ENCODE measurements around the gene SPIRE2. TPM values are rescaled to one million over a fixed set of nuclear protein-coding genes. Genes with fewer than 3 reads are reported as not detected.
A peak's percentile ranks its signal among the peaks of the same experiment; 100 is the strongest.

SPIRE2 gene
- total and polyA plus RNA-seq, 2 of the 13 experiments (the other 11 are each of a cell fraction or from before 2014, with no cell fraction given), result 13.3 to 37.5 TPM

DNA sequence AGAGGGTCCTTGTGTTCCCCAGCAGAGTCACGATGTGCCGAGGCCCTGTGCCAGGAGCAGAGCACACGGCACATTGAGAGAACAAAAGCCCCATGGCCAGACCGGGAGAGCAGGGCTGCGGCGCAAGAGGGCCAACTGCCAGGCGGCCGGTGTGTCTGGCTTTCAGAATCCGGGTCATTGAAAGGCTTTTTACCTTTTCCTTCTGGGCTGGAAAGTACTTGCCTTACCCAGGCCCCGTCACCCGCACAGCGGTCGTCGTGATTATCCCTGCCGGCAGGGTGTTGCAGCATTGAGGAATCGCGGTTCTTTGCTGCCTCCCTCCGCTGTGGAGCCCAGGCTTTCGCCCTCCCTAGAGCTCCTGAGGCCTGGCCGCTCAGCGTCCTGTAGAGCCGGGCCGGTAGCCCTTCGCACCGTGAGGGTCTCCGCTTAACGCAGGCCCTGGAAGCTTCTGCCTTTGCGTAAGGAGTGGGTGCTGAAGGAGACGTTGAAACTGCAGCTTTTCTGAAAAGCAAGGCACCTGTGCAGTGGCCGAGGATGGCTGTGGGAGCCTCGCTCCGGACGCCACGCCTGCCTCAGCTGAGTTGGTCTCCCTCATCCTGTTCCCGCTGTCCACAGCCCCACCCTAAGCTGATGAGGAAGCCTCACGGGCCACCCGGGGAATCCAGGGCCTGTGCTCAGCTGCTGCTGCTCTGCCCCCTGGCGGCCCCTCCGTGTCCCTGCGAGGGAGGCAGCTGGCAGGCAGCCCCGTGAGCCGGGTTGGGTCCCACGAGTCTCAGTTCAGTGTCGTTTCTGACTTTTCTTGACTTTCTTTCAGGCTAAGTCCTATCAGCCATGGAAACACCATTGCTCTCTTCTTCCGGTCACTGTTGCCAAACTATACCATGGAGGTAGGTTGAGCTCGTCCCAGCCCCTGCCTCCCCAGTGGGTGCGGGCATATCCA, 81.8 kb downstream of the SPIRE2 start (continued):
- TF ChIP-seq HNRNPUL1 (IDR thresholded peaks at IDR 0.05; ENCODE audit: low read depth, low read length) (no peak), NBN (conservative IDR thresholded peaks at IDR 0.05) (no peak), ADNP (CRISPR knock-in tag; IDR thresholded peaks at IDR 0.05) (no peak), ZFP82 (CRISPR knock-in tag; IDR thresholded peaks at IDR 0.05; ENCODE audit: borderline replicate concordance) (no peak), ZIK1 (CRISPR knock-in tag; IDR thresholded peaks at IDR 0.05; ENCODE audit: borderline replicate concordance, low read depth) (no peak), ZNF850 (CRISPR knock-in tag; conservative IDR thresholded peaks at IDR 0.05) (no peak), ZNF713 (CRISPR knock-in tag; IDR thresholded peaks at IDR 0.05) (no peak), SMAD1 (CRISPR knock-in tag; IDR thresholded peaks at IDR 0.05; ENCODE audit: borderline replicate concordance, low read depth) (no peak), KDM6A (CRISPR knock-in tag; IDR thresholded peaks at IDR 0.05; ENCODE audit: low read depth) (no peak), RNF2 (conservative IDR thresholded peaks at IDR 0.05; ENCODE audit: low read depth) (no peak), FOXK2 (IDR thresholded peaks at IDR 0.05) (no peak), XBP1 (CRISPR knock-in tag; IDR thresholded peaks at IDR 0.05) (no peak), SYNCRIP (IDR thresholded peaks at IDR 0.05; ENCODE audit: insufficient read depth, low read depth, low read length) (no peak), KLF11 (CRISPR knock-in tag; IDR thresholded peaks at IDR 0.05) (no peak), MED13 (CRISPR knock-in tag; IDR thresholded peaks at IDR 0.05) (no peak), SRF (IDR thresholded peaks at IDR 0.05; ENCODE audit: low read depth, low read length) (no peak), ZNF572 (CRISPR knock-in tag; IDR thresholded peaks at IDR 0.05) (peak; percentile 74; the same call in 1 of the 2 replicates), ZNF460 (CRISPR knock-in tag; IDR thresholded peaks at IDR 0.05; ENCODE audit: borderline replicate concordance) (no peak), SPEN (CRISPR knock-in tag; IDR thresholded peaks at IDR 0.05; ENCODE audit: low read depth) (peak; percentile 85), PAF1 (CRISPR knock-in tag; IDR thresholded peaks at IDR 0.05) (no peak), ZNF543 (CRISPR knock-in tag; IDR thresholded peaks at IDR 0.05) (no peak), HES4 (CRISPR knock-in tag; IDR thresholded peaks at IDR 0.05; ENCODE audit: borderline replicate concordance) (no peak)
- TF ChIP-seq, protein P1, sequence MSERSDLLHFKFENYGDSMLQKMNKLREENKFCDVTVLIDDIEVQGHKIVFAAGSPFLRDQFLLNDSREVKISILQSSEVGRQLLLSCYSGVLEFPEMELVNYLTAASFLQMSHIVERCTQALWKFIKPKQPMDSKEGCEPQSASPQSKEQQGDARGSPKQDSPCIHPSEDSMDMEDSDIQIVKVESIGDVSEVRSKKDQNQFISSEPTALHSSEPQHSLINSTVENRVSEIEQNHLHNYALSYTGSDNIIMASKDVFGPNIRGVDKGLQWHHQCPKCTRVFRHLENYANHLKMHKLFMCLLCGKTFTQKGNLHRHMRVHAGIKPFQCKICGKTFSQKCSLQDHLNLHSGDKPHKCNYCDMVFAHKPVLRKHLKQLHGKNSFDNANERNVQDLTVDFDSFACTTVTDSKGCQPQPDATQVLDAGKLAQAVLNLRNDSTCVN (CRISPR knock-in tag; IDR thresholded peaks at IDR 0.05; ENCODE audit: borderline replicate concordance), result no peak
- TF ChIP-seq, protein P2, sequence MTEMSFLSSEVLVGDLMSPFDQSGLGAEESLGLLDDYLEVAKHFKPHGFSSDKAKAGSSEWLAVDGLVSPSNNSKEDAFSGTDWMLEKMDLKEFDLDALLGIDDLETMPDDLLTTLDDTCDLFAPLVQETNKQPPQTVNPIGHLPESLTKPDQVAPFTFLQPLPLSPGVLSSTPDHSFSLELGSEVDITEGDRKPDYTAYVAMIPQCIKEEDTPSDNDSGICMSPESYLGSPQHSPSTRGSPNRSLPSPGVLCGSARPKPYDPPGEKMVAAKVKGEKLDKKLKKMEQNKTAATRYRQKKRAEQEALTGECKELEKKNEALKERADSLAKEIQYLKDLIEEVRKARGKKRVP (CRISPR knock-in tag; IDR thresholded peaks at IDR 0.05), result no peak
- TF ChIP-seq, protein P3, sequence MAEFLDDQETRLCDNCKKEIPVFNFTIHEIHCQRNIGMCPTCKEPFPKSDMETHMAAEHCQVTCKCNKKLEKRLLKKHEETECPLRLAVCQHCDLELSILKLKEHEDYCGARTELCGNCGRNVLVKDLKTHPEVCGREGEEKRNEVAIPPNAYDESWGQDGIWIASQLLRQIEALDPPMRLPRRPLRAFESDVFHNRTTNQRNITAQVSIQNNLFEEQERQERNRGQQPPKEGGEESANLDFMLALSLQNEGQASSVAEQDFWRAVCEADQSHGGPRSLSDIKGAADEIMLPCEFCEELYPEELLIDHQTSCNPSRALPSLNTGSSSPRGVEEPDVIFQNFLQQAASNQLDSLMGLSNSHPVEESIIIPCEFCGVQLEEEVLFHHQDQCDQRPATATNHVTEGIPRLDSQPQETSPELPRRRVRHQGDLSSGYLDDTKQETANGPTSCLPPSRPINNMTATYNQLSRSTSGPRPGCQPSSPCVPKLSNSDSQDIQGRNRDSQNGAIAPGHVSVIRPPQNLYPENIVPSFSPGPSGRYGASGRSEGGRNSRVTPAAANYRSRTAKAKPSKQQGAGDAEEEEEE (CRISPR knock-in tag; IDR thresholded peaks at IDR 0.05; ENCODE audit: borderline replicate concordance), result peak; percentile 50; the same call in 1 of the 2 replicates
- TF ChIP-seq, protein P4, sequence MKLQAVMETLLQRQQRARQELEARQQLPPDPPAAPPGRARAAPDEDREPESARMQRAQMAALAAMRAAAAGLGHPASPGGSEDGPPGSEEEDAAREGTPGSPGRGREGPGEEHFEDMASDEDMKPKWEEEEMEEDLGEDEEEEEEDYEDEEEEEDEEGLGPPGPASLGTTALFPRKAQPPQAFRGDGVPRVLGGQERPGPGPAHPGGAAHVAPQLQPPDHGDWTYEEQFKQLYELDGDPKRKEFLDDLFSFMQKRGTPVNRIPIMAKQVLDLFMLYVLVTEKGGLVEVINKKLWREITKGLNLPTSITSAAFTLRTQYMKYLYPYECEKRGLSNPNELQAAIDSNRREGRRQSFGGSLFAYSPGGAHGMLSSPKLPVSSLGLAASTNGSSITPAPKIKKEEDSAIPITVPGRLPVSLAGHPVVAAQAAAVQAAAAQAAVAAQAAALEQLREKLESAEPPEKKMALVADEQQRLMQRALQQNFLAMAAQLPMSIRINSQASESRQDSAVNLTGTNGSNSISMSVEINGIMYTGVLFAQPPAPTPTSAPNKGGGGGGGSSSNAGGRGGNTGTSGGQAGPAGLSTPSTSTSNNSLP (IDR thresholded peaks at IDR 0.05; ENCODE audit: low read depth, low read length), result no peak

Data from HepG2 (cell line).